ENCODE results near the gene SLFN14.

SLFN14 gene

GRCh38 chr17:35603674-35604073 is 43.1 kb upstream of the SLFN14 start:
- ChIA-PET CTCF (interaction anchor here (0.7 to 3.1 kb wide), 3 partner anchors 9 to 144 kb away, joined by 4 to 33 read pairs (median 13); no protein-coding TSS in a partner anchor), POLR2A (interaction anchor here (0.5 kb wide), 1 partner anchor 12 kb away, joined by 3 read pairs; no protein-coding TSS in a partner anchor)
- Histone ChIP-seq H3K36me3 (ENCODE audit: control insufficient read depth in 2 of 2, insufficient read depth in 1 of 2, low read length in 2 of 2) (peaks cover 82 to 100% of the 10 kb centered on the region in 2 experiments), H3K4me1 (ENCODE audit: control insufficient read depth, insufficient read depth, low read length) (0 out of 2 replicates have a peak, but pooled peaks cover 2% of the 10 kb centered on the region), H3K27ac (ENCODE audit: extremely low read depth, low read depth, low read length) (no peak overlapping the region), H3K9me3 (ENCODE audit: control insufficient read depth, insufficient read depth, low read depth, low read length) (no peaks in the 10 kb centered on the region), H3K4me3 (ENCODE audit: low read depth, low read length) (no peak overlapping the region)
- TF ChIP-seq ZNF639 (tag by site-specific recombination; IDR thresholded peaks at IDR 0.05) (no peak), ZNF830 (tag by site-specific recombination; IDR thresholded peaks at IDR 0.05; ENCODE audit: low read depth) (no peak), ZIC2 (tag by site-specific recombination; IDR thresholded peaks at IDR 0.05) (no peak), ZNF610 (tag by site-specific recombination; IDR thresholded peaks at IDR 0.05; ENCODE audit: borderline replicate concordance) (no peak), ZFP37 (tag by site-specific recombination; IDR thresholded peaks at IDR 0.05) (no peak), OVOL3 (tag by site-specific recombination; IDR thresholded peaks at IDR 0.05) (no peak), YY2 (tag by site-specific recombination; IDR thresholded peaks at IDR 0.05) (no peak), HOXD13 (CRISPR knock-in tag; IDR thresholded peaks at IDR 0.05; ENCODE audit: borderline replicate concordance) (no peak)

- Histone ChIP-seq H3K27ac (ENCODE audit: extremely low read depth, low read depth, low read length) (no peak overlapping the region), H3K4me3 (ENCODE audit: low read depth, low read length) (no peak overlapping the region), H3K36me3 (ENCODE audit: control insufficient read depth in 2 of 2, insufficient read depth in 1 of 2, low read length in 2 of 2) (peaks cover 68 to 86% of the 10 kb centered on the region in 2 experiments), H3K9me3 (ENCODE audit: control insufficient read depth, insufficient read depth, low read depth, low read length) (no peaks in the 10 kb centered on the region), H3K4me1 (ENCODE audit: control insufficient read depth, insufficient read depth, low read length) (0 out of 2 replicates have a peak, but pooled peaks cover 2% of the 10 kb centered on the region)
- ChIA-PET POLR2A (no interaction called here), CTCF (interaction anchor here (0.6 to 2.6 kb wide), 3 partner anchors 16 to 283 kb away, joined by 3 to 10 read pairs (median 4); partner anchors contain the start of gene CCL5)
- no peak for TF ChIP-seq ZNF202 (tag by site-specific recombination; IDR thresholded peaks at IDR 0.05; ENCODE audit: borderline replicate concordance)
- no peak for TF ChIP-seq ATF2 (tag by site-specific recombination; IDR thresholded peaks at IDR 0.05; ENCODE audit: low read depth)
- no peak for TF ChIP-seq ZNF211 (tag by site-specific recombination; IDR thresholded peaks at IDR 0.05; ENCODE audit: low read depth)
- TF ChIP-seq ZNF19 (tag by site-specific recombination; IDR thresholded peaks at IDR 0.05; ENCODE audit: low read depth): no peak
- TF ChIP-seq ZNF670 (tag by site-specific recombination; IDR thresholded peaks at IDR 0.05; ENCODE audit: low read depth): no peak
- TF ChIP-seq TSHZ1 (tag by site-specific recombination; IDR thresholded peaks at IDR 0.05; ENCODE audit: borderline replicate concordance): no peak
- no peak for TF ChIP-seq IKZF3 (tag by site-specific recombination; IDR thresholded peaks at IDR 0.05)
- no peak for TF ChIP-seq ZNF23 (tag by site-specific recombination; IDR thresholded peaks at IDR 0.05; ENCODE audit: borderline replicate concordance)
- TF ChIP-seq GFI1B (tag by site-specific recombination; IDR thresholded peaks at IDR 0.05): no peak
- TF ChIP-seq ZSCAN16 (tag by site-specific recombination; IDR thresholded peaks at IDR 0.05): no peak
- TF ChIP-seq ZIC2 (tag by site-specific recombination; IDR thresholded peaks at IDR 0.05): no peak
- TF ChIP-seq PBX3 (CRISPR knock-in tag; IDR thresholded peaks at IDR 0.05): no peak
- no peak for TF ChIP-seq ZBTB7A (tag by site-specific recombination; IDR thresholded peaks at IDR 0.05; ENCODE audit: low read depth)
- no peak for TF ChIP-seq ZBTB1 (tag by site-specific recombination; IDR thresholded peaks at IDR 0.05)
- no peak for TF ChIP-seq KLF16 (tag by site-specific recombination; IDR thresholded peaks at IDR 0.05)
- TF ChIP-seq ZNF544 (tag by site-specific recombination; IDR thresholded peaks at IDR 0.05): no peak
- TF ChIP-seq KLF10 (tag by site-specific recombination; IDR thresholded peaks at IDR 0.05): no peak
- no peak for TF ChIP-seq ZSCAN23 (tag by site-specific recombination; IDR thresholded peaks at IDR 0.05)
Observed at GRCh38 chr17:35597604-35598003, 37.0 kb upstream of the SLFN14 start.
